DND-41 (cell line): ENCODE results near the gene NT5C.

Experiments
- ATAC-seq: fragments of 200-7000 bp; cut with Tn5 transposase; 3 replicates; pipeline ENCODE4 v1.9.1; 2021; ENCODE audit warnings: low read depth; ENCODE audit not compliant: insufficient read depth
- DNase-seq: peaks from one replicate; pipeline ENCODE4 v3.0.0-alpha.2; 2020
- H2AFZ ChIP-seq: 2 replicates; pipeline ENCODE4 v1.6.0; 2012; ENCODE audit warnings: low read depth, low read length
- H3K27ac ChIP-seq: 2 replicates; pipeline ENCODE4 v1.5.1; 2012; ENCODE audit warnings: low read length, inconsistent platforms
- H3K27me3 ChIP-seq: fragments of 200-600 bp; sonication (generic); 2 replicates; pipeline ENCODE4 v1.6.0; 2012; ENCODE audit warnings: low read length, mild to moderate bottlenecking, inconsistent platforms; ENCODE audit not compliant: insufficient read depth, poor library complexity
- H3K36me3 ChIP-seq: 2 replicates; pipeline ENCODE4 v1.5.1; 2012; ENCODE audit warnings: low read length, inconsistent platforms; ENCODE audit not compliant: insufficient read depth
- H3K4me1 ChIP-seq: 2 replicates; pipeline ENCODE4 v1.5.1; 2012; ENCODE audit warnings: mild to moderate bottlenecking, low read length; ENCODE audit not compliant: insufficient read depth
- H3K4me2 ChIP-seq: 2 replicates; pipeline ENCODE4 v1.6.0; 2012; ENCODE audit warnings: mild to moderate bottlenecking, moderate library complexity, low read length, inconsistent platforms; ENCODE audit not compliant: insufficient read depth
- H3K4me3 ChIP-seq, 2 experiments: fragments of 200-600 bp in 1 of 2; shearing (Covaris generic) in 1 of 2; 2 replicates each; pipeline ENCODE4 v1.5.1; 2012 to 2016; ENCODE audit warnings: inconsistent platforms in 2 of 2, low read length in 2 of 2, mild to moderate bottlenecking in 2 of 2, low read depth in 1 of 2, moderate library complexity in 1 of 2
- H3K79me2 ChIP-seq: 2 replicates; pipeline ENCODE4 v1.6.0; 2012; ENCODE audit warnings: low read length, inconsistent platforms; ENCODE audit not compliant: insufficient read depth
- H3K9ac ChIP-seq: 2 replicates; pipeline ENCODE4 v1.6.0; 2012; ENCODE audit warnings: low read depth, mild to moderate bottlenecking, inconsistent platforms, low read length, moderate library complexity
- H3K9me3 ChIP-seq: 2 replicates; pipeline ENCODE4 v1.5.1; 2012; ENCODE audit warnings: low read length, moderate library complexity, mild to moderate bottlenecking, inconsistent platforms; ENCODE audit not compliant: insufficient read depth, severe bottlenecking
- H4K20me1 ChIP-seq: 2 replicates; pipeline ENCODE4 v1.6.0; 2012; ENCODE audit warnings: low read length; ENCODE audit not compliant: insufficient read depth
- CTCF ChIP-seq: IDR thresholded peaks from 2 replicates; pipeline ENCODE4 v1.5.1; 2012; ENCODE audit warnings: borderline replicate concordance, low read length, moderate library complexity, mild to moderate bottlenecking; ENCODE audit not compliant: poor library complexity, severe bottlenecking; ENCODE audit errors: extremely low read depth
- EZH2 ChIP-seq: IDR thresholded peaks from 3 replicates; pipeline ENCODE4 v1.6.1; 2012; ENCODE audit warnings: borderline replicate concordance, low read depth, mild to moderate bottlenecking, moderate library complexity, low read length, inconsistent platforms; ENCODE audit not compliant: severe bottlenecking

NT5C gene

GRCh38 chr17:75124819-75125162, 6.8 kb downstream of the NT5C start:
- TF ChIP-seq CTCF: no peak
- no peak for TF ChIP-seq EZH2
- Histone ChIP-seq H3K4me3 (no peak overlapping the region), H4K20me1 (peaks cover 8% of the 10 kb centered on the region), H3K9ac (no peak overlapping the region), H3K4me1 (peaks cover 4% of the 10 kb centered on the region), H3K79me2 (peaks cover 10% of the 10 kb centered on the region; the same call in 1 of the 2 replicates), H3K9me3 (no peaks in the 10 kb centered on the region), H2AFZ (no peak overlapping the region), H3K36me3 (peaks cover 30% of the 10 kb centered on the region), H3K27me3 (no peaks in the 10 kb centered on the region), H3K27ac (no peak overlapping the region), H3K4me2 (no peak overlapping the region)
- ATAC-seq (no peak), DNase-seq (no peak)

GRCh38 chr17:75124041-75124818, 7.3 kb downstream of the NT5C start:
- Histone ChIP-seq H2AFZ (no peak overlapping the region), H3K4me2 (no peak overlapping the region), H4K20me1 (peaks cover 3% of the 10 kb centered on the region), H3K4me3 (no peak overlapping the region), H3K27ac (no peak overlapping the region), H3K9me3 (no peaks in the 10 kb centered on the region), H3K4me1 (no peaks in the 10 kb centered on the region), H3K27me3 (no peaks in the 10 kb centered on the region), H3K9ac (no peak overlapping the region), H3K36me3 (peaks cover 24% of the 10 kb centered on the region), H3K79me2 (peaks cover 4% of the 10 kb centered on the region; the same call in 1 of the 2 replicates)
- DNase-seq: no peak
- 0 out of 3 replicates have a peak, but pooled peaks have one; percentile 20 for ATAC-seq
- no peak for TF ChIP-seq EZH2
- TF ChIP-seq CTCF: no peak

- Histone ChIP-seq H3K9ac (no peak overlapping the region), H4K20me1 (no peaks in the 10 kb centered on the region), H3K27me3 (no peaks in the 10 kb centered on the region), H2AFZ (no peak overlapping the region), H3K27ac (no peak overlapping the region), H3K4me2 (no peak overlapping the region), H3K4me3 (no peak overlapping the region), H3K36me3 (peaks cover 21% of the 10 kb centered on the region), H3K79me2 (peaks cover 18% of the 10 kb centered on the region), H3K4me1 (peaks cover 17% of the 10 kb centered on the region), H3K9me3 (no peaks in the 10 kb centered on the region)
- no peak for DNase-seq
- no peak for ATAC-seq
- TF ChIP-seq EZH2: no peak
- no peak for TF ChIP-seq CTCF
Measured at GRCh38 chr17:75118307-75118706, 13.2 kb downstream of the NT5C start.
